Midbrain (tissue), 1 donor: ENCODE results near the gene TMEM232.
"Not testable (repeated sequence)": the region's sequence is repeated elsewhere in the genome, so short reads cannot be mapped to it uniquely, and the experiment has no call there.

Experiments
- DNase-seq: peaks from one replicate; lab custom pipeline; 2025; lab: John Stamatoyannopoulos, UW

The TMEM232 gene

DNA sequence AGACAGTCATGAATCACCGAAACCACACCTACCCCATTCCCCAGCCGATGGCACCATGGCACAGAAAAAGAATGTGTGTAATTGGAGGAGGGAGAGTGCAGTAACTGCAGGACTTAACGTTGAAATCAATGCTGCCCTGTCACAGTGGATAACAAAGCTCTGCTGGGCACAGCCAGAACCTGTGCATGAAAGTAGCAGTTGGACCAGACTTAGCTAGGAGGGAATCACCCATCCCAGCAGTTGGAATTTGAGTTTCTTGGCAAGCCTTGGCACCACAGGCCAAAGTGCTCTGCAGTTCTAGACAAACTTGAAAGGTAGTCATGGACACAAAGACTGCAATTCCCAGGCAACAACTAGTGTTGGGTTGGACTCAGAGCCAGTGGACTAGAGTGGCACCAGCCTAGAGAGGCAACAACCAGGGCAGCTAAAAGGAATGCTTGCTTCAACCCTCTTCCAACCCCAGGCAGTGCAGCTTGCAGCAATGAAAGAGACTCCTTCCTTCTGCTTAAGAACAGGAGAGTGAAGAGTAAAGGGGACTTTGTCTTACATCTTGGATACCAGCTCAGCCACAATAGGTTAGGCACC is 19.1 kb downstream of the TMEM232 start:
- peak; percentile 31 for DNase-seq

DNA sequence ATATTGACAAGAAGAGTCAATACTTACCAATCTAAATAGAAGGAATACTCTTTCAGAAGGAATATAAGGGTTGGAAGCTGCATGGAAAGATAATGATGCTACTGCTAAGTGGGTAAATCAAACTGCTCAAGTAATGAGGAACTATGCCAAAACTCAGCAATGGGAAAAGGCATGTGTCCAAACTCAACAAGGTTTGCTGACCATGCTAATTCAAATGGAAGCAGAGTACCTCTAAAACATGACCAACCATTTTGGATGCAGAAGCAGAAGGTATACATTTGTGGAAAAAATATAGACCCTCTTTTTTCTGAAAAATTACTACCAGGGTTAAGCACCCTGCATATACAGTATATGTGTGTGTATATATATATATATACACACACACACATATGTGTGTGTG is 21.1 kb downstream of the TMEM232 start:
- DNase-seq: no peak

DNA sequence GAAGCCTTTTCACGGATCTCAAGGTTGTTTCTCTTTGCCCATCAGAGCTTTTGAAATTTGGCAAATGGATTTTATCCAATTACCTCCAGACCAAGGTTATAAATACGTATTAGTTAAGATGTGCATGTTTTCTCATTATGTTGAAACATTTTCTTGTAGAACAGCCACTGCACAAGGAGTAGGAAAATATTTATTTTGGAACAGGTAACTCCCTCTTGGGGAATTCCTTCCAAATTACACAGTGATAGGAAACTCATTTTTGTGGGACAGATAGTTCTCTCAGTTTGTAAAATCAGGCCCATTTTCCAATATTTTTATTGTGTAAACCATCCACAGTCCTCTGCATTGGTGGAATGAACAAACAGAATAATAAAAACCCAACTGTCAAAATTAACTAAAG is 23.0 kb downstream of the TMEM232 start:
- DNase-seq: no peak

DNA sequence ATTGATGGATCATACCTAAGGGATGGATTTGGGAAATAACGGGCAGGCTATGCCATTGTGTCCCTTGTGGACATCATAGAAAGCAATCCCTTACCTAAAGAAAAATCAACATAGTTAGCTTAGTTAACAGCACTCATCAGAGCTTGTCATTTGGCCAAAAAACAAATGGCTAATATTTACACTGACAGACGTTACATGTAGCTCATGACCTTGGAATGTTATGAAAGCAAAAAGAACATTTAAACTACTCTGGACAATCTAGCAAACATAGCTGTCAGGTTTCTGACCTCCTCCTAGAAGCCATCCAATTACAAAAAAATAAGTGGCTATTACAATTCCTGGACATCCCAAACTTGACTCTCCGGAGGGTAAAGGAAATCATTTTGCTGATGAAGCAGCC is 23.8 kb downstream of the TMEM232 start:
- no peak for DNase-seq

DNA sequence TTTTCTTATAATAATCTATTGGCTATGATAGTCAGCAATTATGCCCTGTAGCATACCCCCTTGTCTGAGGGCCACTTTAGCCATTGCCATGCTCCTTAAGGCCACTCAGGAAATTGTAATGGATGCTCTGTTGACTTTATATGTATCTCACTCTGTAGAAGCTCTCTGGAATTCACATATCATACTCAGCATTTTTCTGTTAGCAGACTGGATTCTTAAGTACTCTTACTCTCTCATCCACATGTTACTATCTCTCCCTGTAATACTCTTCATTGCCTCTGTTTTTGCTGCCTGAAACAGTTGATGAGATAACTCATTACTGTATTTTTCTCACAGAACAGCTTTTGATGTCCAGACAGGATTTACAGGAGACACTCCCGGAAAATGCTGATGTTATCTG is 24.2 kb downstream of the TMEM232 start:
- no peak for DNase-seq

DNA sequence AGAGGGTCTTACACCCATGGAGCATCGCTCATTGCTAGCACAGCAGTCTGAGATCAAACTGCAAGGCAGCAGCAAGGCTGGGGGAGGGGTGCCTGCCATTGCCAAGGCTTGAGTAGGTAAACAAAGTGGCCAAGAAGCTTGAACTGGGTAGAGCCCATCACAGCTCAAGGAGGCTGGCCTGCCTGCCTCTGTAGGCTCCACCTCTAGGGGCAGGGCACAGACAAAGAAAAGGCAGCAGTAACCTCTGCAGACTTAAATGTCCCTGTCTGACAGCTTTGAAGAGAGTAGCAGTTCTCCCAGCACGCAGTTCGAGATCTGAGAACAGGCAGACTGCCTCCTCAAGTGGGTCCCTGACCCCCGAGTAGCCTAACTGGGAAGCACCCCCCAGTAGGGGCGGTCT is 33.8 kb downstream of the TMEM232 start:
- DNase-seq: not testable (repeated sequence)

DNA sequence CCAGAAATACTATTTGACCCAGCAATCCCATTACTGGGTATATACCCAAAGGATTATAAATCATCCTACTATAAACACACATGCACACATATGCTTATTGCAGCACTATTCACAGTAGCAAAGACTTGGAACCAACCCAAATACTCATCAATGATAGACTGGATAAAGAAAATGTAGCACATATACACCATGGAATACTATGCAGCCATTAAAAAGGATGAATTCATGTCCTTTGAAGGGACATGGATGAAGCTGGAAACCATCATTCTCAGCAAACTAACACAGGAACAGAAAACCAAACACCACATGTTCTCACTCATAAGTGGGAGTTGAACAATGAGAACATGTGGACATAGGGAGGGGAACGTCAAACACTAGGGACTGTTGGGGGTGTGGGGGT is 35.9 kb downstream of the TMEM232 start:
- DNase-seq: not testable (repeated sequence)

DNA sequence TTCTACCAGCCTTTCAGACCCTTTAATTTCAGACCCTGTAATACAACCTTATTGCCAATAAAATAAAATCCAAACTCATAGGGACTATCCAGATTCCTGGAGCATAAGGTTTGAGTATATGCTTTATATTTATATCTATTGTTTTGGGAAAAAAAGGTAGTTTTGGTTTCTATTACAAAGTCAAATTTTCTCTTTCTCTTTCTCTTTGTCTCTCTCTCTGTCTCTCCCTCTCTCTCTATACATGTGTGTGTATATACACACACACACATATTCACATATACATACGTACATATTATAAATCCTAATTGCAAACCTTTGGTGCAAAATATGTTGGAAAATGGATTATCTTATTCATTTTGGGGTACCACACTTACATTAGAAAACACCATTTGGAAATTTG is 39.0 kb downstream of the TMEM232 start:
- DNase-seq: no peak

DNA sequence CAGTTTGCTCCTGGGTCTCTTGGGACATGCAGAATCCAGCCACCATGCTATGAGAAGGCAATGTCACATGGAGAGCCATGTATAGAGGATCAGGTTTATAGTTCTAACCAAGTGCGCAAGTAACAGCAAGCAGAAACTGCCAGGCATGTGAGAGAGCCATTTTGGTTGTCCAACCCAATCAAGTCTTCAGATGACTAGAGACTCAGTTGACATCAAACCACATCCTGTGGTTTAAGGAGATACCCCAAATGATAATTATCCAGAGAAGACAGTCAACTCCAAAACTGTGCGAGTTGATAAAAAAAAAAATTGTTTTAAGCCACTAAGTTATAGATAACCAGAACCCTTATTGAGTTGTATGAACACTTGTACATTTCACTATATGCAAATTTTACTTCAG is 40.2 kb downstream of the TMEM232 start:
- DNase-seq: no peak

DNA sequence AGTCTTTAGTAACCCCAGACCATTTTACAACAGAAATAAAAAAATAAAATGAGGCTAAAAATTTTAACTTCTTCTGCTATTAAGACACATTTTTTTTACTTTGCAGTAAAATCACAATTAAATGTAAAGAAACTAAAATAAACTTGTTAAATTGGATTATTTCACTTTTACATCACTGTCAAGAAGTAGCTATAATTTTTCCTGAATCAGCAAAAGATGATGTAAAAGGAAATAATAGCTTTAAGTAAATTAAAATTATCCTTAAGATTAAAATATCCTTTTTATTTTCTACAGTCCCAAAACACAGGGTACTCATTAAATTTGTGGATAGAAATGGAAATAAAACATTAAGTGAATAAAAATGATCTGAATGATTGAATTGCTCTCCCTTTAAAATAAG is 44.5 kb downstream of the TMEM232 start:
- DNase-seq: no peak

DNA sequence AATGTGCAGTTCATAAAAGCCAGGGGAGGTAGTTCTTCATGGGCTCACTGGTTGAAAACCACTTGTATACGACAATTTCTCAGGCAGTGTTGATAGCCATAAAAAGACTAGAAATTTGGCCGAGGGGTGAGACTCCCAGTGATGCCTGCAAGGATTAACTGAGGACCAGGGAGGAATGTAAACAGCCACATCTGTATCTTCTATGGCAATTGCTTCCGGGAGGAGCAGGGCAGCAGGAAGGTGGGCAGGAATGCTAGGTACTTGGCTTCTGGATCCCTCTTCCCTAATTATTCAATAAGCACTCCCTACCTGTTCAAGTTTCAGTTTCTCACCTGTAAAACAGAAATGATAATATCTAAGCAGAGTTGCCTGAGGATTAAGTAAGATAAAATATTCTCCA is 45.4 kb downstream of the TMEM232 start:
- DNase-seq: no peak

DNA sequence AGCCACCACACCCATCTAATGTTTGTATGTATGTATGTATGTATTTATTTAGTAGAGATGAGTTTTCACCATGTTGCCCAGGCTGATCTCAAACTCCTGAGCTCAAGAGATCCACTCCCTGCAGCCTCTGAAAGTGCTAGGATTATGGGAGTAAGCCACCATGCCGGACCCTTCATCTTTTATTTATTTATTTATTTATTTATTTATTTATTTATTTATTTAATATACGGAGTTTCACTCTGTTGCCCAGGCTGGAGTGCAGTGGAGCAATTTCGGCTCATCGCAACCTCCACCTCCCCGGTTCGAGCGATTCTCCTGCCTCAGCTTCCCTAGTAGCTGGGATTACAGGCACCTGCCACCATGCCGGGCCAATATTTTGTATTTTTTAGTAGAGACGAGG is 49.9 kb downstream of the TMEM232 start:
- not testable (repeated sequence) for DNase-seq

DNA sequence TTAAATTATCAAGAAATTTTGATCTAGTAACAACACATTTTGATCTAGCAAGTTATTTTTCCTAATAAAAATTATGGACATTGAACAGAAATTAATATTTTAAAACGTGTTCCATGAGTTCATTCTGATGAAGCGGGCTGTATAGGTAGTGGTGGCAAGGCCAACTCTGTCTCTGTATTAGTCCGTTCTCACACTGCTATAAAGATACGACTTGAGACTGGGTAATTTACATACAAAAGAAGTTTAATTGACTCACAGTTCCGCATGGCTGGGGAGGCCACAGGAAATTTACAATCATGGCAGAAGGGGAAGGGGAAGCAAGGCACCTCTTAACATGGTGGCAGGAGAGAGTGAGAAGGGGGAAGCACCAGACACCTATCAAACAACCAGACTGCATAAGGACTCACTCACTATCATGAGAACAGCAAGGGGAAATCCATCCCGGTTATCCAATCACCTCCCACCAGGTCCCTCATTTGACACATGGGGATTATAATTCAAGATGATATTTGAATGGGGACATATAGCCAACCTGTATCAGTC is 61.2 kb downstream of the TMEM232 start:
- DNase-seq: no peak

DNA sequence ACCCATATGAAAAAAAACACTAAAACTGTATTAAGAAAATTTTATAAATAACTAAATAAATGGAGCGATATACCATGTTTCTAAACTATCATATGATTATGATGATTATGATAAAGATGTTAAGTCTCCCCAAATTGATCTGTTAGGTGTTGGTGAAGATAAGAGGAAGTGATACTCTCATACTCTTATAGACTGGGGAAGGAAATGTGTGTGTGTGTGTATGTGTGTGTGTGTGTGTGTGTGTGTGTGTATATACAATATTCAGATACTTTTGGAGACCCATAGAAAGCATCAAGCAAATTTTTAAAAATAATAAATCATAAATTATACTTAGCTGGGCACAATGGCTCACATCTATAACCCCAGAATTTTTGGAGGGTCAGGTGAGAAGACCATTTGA is 62.9 kb downstream of the TMEM232 start:
- DNase-seq: no peak

DNA sequence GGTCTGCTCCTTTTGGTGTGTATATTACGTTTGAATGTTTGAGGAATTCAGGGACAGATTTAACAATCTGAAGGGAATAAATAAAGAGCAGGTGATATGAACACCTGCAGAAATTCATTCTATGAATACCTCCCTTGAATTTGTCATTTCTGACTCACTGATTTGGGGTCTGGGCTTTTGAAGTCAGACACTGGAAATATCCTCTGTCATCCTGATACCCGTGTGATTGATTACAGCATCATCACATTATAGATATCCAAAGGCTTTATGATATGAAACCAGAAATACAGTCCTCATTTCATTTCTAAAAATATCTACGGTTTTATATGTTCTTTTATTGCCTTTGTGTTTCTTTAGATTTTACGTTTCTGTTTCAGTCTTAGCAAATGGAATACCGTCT is 68.5 kb downstream of the TMEM232 start:
- no peak for DNase-seq

DNA sequence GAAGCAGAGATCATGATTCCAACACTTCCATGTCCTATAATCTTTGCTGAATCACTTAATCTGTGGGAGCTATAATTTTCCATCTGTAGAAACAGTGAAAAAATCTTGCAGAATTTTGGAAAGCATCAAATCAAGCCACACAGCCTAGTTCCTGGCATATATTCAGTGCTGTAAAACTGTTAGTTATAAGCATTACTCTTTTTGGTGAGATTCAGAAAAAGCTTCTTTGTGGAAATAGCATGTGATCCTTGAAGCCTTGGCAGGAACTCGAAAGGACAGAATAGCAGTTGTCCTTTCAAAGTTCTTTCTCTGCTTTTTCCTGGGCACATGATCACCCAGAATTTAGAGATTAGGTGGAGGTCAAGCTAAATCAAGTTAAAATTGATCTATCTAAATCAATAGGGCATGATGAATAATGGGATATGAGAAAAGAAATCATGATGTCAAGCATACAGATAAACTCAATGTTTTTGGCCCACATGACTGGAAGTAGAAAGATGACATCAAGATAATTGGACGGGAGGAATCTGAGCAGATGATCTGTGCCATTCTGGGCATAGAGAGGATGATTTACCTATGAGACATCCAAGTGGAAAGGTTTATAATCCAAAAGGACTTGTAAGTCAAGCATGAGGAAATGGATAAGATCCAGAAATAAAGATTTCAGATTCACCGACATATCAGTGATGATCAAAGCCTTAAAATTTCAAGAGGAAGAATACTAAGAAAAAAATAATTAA is 73.1 kb downstream of the TMEM232 start:
- peak; percentile 7 for DNase-seq

DNA sequence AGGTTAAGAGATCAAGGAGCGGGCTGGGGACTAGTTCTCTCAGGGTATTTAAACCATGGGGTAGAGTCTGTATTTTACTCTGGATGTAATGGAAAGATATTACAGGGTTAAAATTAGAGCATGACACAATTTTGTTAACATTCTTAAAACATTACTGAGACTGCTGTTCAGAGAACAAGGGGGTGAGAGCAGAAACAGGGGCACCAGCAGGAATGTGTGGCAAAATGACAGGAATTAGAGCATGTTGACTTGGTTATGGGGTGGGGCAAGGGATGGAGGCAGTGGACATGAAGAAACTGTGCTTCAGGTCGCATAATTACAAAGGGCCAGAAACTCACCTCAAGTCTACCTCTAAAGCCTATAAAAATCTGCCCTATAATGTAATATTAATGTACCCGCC is 75.0 kb downstream of the TMEM232 start:
- no peak for DNase-seq

DNA sequence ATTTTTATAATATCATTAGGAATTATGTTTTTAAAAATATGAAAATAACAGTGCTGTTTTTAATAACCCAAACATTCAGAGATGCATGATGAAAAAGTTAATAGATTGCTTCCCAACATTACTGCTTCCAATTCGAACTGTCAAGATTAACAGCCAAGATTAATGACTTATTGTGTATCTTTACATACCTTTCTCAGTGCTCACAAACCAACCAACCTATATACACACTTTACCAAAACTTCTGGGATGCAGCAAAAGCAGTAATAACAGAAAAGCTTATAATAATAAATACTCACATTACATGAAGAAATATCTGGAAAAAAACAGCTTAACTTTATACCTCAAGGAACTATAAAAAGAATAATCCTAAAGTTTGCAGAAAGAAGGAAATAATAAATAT is 82.1 kb downstream of the TMEM232 start:
- no peak for DNase-seq

DNA sequence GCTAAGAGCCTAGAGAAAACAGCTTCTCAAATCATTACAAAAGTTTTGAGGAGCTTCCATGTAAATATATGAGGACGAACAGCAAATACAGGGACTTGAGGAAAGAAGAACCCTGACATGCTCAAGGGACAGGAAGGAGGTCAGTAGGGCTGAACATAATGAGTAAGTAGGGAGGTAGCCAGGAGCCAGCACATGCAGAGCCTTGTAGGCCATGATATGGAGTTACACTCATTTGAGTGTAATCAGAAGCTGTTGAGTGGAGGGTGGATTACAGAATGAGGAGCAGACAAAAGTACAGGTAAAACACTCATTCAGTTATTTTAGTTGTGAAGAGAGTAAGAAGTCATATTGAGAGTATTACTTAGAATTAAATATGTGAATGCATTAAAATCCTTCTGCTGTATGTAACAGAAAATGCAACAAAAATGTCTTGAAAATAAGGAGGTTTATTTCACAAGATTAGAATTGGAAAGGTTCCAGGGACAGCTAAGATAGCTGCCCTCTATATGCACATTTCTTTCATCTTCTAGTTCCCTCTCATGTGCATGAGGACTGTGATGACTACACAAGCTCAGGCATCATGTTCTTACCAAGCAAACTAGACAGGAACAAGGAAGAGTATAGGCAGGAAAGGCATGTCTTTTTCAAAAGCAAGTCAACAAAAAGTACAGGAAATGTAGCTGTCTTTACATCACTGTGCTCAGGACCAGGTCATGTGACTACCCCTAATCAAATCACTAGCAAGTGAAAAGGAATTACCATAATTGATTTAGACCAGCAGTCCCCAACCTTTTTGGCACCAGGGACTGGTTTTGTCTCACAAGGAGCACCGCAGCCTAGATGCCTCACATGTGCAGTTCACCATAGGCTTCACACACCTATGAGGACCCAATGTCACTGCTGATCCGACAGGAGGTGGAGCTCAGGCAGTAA is 87.2 kb downstream of the TMEM232 start:
- DNase-seq: no peak

DNA sequence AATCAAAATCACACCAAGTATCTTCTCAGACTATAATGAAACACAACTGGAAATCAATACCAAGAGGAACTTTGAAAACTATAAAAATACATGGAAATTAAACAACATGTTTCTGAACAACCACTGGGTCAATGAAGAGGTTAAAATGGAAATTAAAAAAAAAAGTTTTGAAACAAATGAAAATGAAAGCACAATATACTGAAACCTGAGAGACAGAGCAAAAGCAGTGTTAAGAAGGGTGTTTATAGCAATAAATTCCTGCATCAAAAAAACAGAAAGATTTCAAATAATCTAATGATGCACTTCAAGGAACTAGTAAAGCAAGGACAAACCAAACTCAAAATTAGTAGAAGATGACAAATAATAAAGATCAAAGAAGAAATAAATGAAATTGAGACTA is 92.0 kb downstream of the TMEM232 start:
- no peak for DNase-seq

DNA sequence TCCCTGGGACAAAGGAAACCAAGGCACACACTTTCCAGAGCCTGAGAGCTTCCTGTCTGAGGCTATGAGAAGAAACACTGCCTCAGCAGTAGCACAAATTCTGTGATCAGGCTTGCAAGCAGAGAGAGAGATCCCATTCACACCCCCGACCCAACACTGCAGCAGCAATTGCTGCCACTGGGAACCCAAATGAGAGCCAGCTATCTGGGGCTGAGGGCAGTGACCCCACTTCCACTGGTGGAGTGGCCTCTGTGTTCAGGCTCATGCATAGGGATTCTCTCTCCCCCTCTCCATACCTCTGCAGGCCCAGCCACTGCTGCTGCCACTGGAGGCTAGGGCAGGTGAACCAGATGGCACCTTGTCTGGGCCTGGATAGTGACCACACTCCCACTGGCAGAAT is 95.2 kb downstream of the TMEM232 start:
- DNase-seq: no peak

DNA sequence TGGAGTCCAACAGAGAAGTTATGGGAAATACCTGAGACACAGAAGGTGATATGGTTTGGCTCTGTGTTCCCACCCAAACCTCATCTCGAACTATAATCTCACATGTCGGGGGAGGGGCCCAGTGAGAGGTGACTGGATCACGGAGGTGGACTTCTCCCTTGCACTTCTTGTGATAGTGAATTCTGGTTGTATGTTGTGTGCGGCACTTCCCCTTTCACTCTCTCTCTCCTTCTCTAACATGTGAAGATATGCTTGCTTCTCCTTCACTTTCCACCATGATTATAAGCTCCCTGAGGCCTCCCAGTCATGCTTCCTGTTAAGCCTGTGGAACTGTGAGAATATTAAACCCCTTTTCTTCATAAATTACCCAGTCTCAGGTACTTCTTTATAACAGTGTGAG is 96.1 kb downstream of the TMEM232 start:
- DNase-seq: no peak
